Astrocyte (in vitro differentiated cells and primary cell): ENCODE results near the gene SCGB1C1. TPM values are rescaled to one million over a fixed set of nuclear protein-coding genes. Genes with fewer than 3 reads are reported as not detected.

Experiments
- DNase-seq: peaks from one replicate; pipeline ENCODE4 v3.0.0-alpha.2; 2010; ENCODE audit warnings: low read depth
- FAIRE-seq: peaks from 2 replicates; lab custom pipeline; 2011; peaks lifted over from hg19 to GRCh38; lab: Jason Lieb, UNC
- H2AFZ ChIP-seq: 2 replicates; pipeline ENCODE4 v1.6.0; 2012; ENCODE audit warnings: low read depth, low read length, inconsistent platforms
- H3K27ac ChIP-seq: 2 replicates; pipeline ENCODE4 v1.5.1; 2011; ENCODE audit warnings: low read depth, low read length, inconsistent platforms
- H3K27me3 ChIP-seq: 2 replicates; pipeline ENCODE4 v1.6.0; 2011; ENCODE audit warnings: low read length, inconsistent platforms; ENCODE audit not compliant: insufficient read depth
- H3K36me3 ChIP-seq: 2 replicates; pipeline ENCODE4 v1.5.1; 2011; ENCODE audit warnings: low read length, inconsistent platforms; ENCODE audit not compliant: insufficient read depth
- H3K4me1 ChIP-seq: 2 replicates; pipeline ENCODE4 v1.5.1; 2011; ENCODE audit warnings: low read length, inconsistent platforms; ENCODE audit not compliant: insufficient read depth
- H3K4me2 ChIP-seq: 2 replicates; pipeline ENCODE4 v1.6.0; 2012; ENCODE audit warnings: low read length, inconsistent platforms
- H3K4me3 ChIP-seq: 2 replicates; pipeline ENCODE4 v1.5.1; 2011; ENCODE audit warnings: low read depth, mild to moderate bottlenecking, low read length, inconsistent platforms; ENCODE audit not compliant: insufficient read depth
- H3K79me2 ChIP-seq: 2 replicates; pipeline ENCODE4 v1.6.0; 2012; ENCODE audit warnings: mild to moderate bottlenecking, low read length, inconsistent platforms; ENCODE audit not compliant: insufficient read depth
- H3K9ac ChIP-seq: 2 replicates; pipeline ENCODE4 v1.6.0; 2012; ENCODE audit warnings: mild to moderate bottlenecking, low read length, inconsistent platforms
- H3K9me3 ChIP-seq: 2 replicates; pipeline ENCODE4 v1.5.1; 2012; ENCODE audit warnings: low read depth, mild to moderate bottlenecking, low read length, inconsistent platforms; ENCODE audit not compliant: insufficient read depth
- H4K20me1 ChIP-seq: 2 replicates; pipeline ENCODE4 v1.6.0; 2012; ENCODE audit warnings: low read length, inconsistent platforms; ENCODE audit not compliant: insufficient read depth
- H3K27ac Mint-ChIP-seq: one replicate; pipeline ENCODE4 v1.8.0; 2021; ENCODE audit warnings: mild to moderate bottlenecking, mixed read lengths; ENCODE audit not compliant: unreplicated experiment
- H3K27me3 Mint-ChIP-seq: one replicate; pipeline ENCODE4 v1.8.0; 2021; ENCODE audit warnings: low read depth, mixed read lengths; ENCODE audit not compliant: unreplicated experiment
- H3K36me3 Mint-ChIP-seq: one replicate; pipeline ENCODE4 v1.8.0; 2021; ENCODE audit warnings: low read depth, mixed read lengths; ENCODE audit not compliant: unreplicated experiment
- H3K4me1 Mint-ChIP-seq: one replicate; pipeline ENCODE4 v1.8.0; 2021; ENCODE audit warnings: low read depth, mixed read lengths; ENCODE audit not compliant: unreplicated experiment
- H3K4me3 Mint-ChIP-seq: one replicate; pipeline ENCODE4 v1.8.0; 2021; ENCODE audit warnings: mild to moderate bottlenecking, moderate library complexity, mixed read lengths; ENCODE audit not compliant: unreplicated experiment
- H3K9me3 Mint-ChIP-seq: one replicate; pipeline ENCODE4 v1.8.0; 2021; ENCODE audit warnings: mild to moderate bottlenecking, mixed read lengths; ENCODE audit not compliant: unreplicated experiment
- EZH2 ChIP-seq: IDR thresholded peaks from 2 replicates; pipeline ENCODE4 v1.6.1; 2012; ENCODE audit warnings: mild to moderate bottlenecking, low read length, inconsistent platforms; ENCODE audit not compliant: insufficient read depth
- total RNA-seq: library from RNA; stranded (reverse); gene quantifications from 2 replicates; pipeline ENCODE4 v1.2.1, GENCODE V29; 2021
- TF ChIP-seq, protein P1 (sequence below): IDR thresholded peaks from 2 replicates; pipeline ENCODE4 v1.5.1; 2011; ENCODE audit warnings: low read depth, mild to moderate bottlenecking, inconsistent platforms, low read length, moderate library complexity; ENCODE audit not compliant: insufficient read depth

Gene SCGB1C1
- total RNA-seq, 1 donor from 2014 or later = not detected

DNA sequence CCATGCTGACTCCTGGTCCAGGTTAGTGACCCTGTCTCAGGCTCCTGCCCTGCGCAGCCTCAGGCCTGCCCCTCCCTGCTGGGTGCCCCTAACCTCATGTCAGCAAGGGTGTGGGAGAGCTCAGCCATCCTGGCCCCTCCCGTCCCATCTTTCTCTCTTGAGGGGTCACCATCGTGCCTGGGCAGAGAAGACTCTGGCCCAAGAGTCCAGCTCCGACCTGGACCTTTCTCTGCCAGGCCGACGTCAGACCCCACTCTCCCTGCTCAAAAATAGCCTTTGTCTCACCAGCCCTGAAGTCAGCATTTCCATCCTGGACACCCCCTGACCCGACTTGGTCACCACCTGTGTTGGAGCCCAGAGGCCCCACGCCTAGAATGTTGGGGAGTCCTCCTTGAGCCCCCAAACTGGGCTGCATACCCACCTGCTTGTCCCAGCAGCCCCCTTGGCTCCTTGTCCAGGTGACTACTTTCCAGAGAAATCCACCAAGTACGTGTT, 4.9 kb downstream of the SCGB1C1 start:
- H2AFZ ChIP-seq = no peak overlapping the region
- Mint-ChIP-seq H3K27me3 (peaks cover 3% of the 10 kb centered on the region), H3K36me3 (peaks cover 5% of the 10 kb centered on the region), H3K4me3 (peak overlapping the region; percentile 60), H3K27ac (no peak overlapping the region), H3K9me3 (no peaks in the 10 kb centered on the region), H3K4me1 (peaks cover 7% of the 10 kb centered on the region)
- peaks cover 33% of the 10 kb centered on the region for H4K20me1 ChIP-seq
- no peaks in the 10 kb centered on the region for H3K36me3 ChIP-seq
- DNase-seq = no peak
- no peak overlapping the region for H3K9ac ChIP-seq
- peaks cover 4% of the 10 kb centered on the region for H3K79me2 ChIP-seq
- no peaks in the 10 kb centered on the region for H3K4me1 ChIP-seq
- TF ChIP-seq, protein P1, sequence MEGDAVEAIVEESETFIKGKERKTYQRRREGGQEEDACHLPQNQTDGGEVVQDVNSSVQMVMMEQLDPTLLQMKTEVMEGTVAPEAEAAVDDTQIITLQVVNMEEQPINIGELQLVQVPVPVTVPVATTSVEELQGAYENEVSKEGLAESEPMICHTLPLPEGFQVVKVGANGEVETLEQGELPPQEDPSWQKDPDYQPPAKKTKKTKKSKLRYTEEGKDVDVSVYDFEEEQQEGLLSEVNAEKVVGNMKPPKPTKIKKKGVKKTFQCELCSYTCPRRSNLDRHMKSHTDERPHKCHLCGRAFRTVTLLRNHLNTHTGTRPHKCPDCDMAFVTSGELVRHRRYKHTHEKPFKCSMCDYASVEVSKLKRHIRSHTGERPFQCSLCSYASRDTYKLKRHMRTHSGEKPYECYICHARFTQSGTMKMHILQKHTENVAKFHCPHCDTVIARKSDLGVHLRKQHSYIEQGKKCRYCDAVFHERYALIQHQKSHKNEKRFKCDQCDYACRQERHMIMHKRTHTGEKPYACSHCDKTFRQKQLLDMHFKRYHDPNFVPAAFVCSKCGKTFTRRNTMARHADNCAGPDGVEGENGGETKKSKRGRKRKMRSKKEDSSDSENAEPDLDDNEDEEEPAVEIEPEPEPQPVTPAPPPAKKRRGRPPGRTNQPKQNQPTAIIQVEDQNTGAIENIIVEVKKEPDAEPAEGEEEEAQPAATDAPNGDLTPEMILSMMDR = no peak
- TF ChIP-seq EZH2 = no peak
- H3K9me3 ChIP-seq = no peaks in the 10 kb centered on the region
- FAIRE-seq = no peak
- no peaks in the 10 kb centered on the region for H3K27me3 ChIP-seq
- no peak overlapping the region for H3K27ac ChIP-seq
- H3K4me3 ChIP-seq = no peak overlapping the region
- no peak overlapping the region for H3K4me2 ChIP-seq

DNA sequence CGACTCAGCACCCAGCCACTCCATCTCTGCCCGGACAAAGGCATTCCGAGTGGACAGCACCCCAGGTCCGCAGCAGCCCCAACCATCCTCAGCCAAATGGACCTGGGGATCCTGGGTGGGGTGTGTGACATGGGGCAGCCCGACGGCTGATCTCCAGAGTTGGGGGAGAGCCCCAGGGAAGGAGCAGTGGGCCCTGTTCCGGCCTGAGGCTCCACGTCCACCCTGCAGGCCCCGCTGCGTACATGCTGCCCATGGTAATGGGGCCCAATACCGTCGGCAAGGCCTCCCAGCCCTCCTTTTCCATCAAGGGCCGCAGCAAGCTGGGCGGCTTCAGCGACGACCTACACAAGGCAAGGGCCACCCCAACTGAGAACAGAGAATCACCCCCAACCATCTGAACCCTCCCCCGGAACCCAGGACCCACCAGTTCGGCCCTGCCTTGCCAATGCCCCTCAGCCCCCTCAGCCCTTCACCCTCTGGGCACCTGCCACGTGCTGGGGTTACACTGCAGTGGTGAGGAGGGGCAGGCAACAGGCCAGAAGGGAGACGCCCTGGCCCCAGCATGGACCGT, 5.4 kb downstream of the SCGB1C1 start:
- Mint-ChIP-seq H3K27ac (no peak overlapping the region), H3K9me3 (no peaks in the 10 kb centered on the region), H3K4me3 (no peak overlapping the region), H3K36me3 (peaks cover 10% of the 10 kb centered on the region), H3K27me3 (peaks cover 3% of the 10 kb centered on the region), H3K4me1 (peaks cover 12% of the 10 kb centered on the region)
- no peak overlapping the region for H3K4me3 ChIP-seq
- H3K4me1 ChIP-seq = no peaks in the 10 kb centered on the region
- no peak overlapping the region for H3K9ac ChIP-seq
- H4K20me1 ChIP-seq = peaks cover 38% of the 10 kb centered on the region
- no peaks in the 10 kb centered on the region for H3K36me3 ChIP-seq
- no peak overlapping the region for H3K4me2 ChIP-seq
- peaks cover 10% of the 10 kb centered on the region for H3K79me2 ChIP-seq
- H3K27ac ChIP-seq = no peak overlapping the region
- TF ChIP-seq, protein P1 = no peak
- no peak for TF ChIP-seq EZH2
- no peaks in the 10 kb centered on the region for H3K9me3 ChIP-seq
- no peak overlapping the region for H2AFZ ChIP-seq
- no peaks in the 10 kb centered on the region for H3K27me3 ChIP-seq
- DNase-seq (no peak), FAIRE-seq (no peak)

GRCh38 chr11:199004-199581, 6.2 kb downstream of the SCGB1C1 start:
- H3K27ac Mint-ChIP-seq = no peak overlapping the region
- TF ChIP-seq, protein P1 = no peak
- no peak for TF ChIP-seq EZH2
- H3K9me3 Mint-ChIP-seq = no peaks in the 10 kb centered on the region
- H3K9me3 ChIP-seq = no peaks in the 10 kb centered on the region
- FAIRE-seq (no peak), DNase-seq (no peak)
- no peak overlapping the region for H3K27ac ChIP-seq
- peaks cover 2% of the 10 kb centered on the region for H3K36me3 ChIP-seq
- peaks cover 19% of the 10 kb centered on the region for H3K4me1 Mint-ChIP-seq
- H3K4me1 ChIP-seq = no peaks in the 10 kb centered on the region
- peaks cover 17% of the 10 kb centered on the region for H3K79me2 ChIP-seq
- no peak overlapping the region for H3K9ac ChIP-seq
- H2AFZ ChIP-seq = no peak overlapping the region
- peaks cover 46% of the 10 kb centered on the region for H4K20me1 ChIP-seq
- no peak overlapping the region for H3K4me3 ChIP-seq
- H3K36me3 Mint-ChIP-seq = peaks cover 13% of the 10 kb centered on the region
- H3K27me3 ChIP-seq = no peaks in the 10 kb centered on the region
- H3K27me3 Mint-ChIP-seq = peaks cover 3% of the 10 kb centered on the region
- no peak overlapping the region for H3K4me3 Mint-ChIP-seq
- no peak overlapping the region for H3K4me2 ChIP-seq
